ENCODE results near the gene PLEKHH1. TPM values are rescaled to one million over a fixed set of nuclear protein-coding genes. Genes with fewer than 3 reads are reported as not detected.
"Not testable (repeated sequence)": the region's sequence is repeated elsewhere in the genome, so short reads cannot be mapped to it uniquely, and the experiment has no call there.

PLEKHH1 gene
- total RNA-seq, 1 donor from 2014 or later, result 40.0 TPM

DNA sequence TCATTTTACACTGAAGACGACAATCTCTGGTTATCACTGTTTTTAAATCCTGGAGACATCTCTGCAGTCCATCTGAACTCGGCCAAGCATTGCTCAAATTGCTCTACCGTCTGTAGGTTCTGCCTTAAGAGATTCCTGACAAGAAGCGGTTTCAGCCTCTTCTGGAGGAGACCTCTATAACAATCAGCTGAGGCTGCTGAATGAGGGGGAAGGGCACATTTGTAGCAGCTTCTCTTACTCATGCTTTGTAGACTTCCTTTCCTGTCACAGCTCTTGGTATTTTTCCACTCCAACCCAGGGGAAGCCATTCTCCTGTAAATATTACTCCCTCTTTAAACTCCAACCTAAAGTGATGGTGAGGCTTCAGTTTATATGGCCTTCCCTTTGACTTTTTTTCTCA, 89.6 kb downstream of the PLEKHH1 start:
- Mint-ChIP-seq H3K36me3 (ENCODE audit: low read depth) (peaks cover 8% of the 10 kb centered on the region), H3K27ac (ENCODE audit: unreplicated experiment) (no peak overlapping the region), H3K4me3 (peak overlapping the region; percentile 75), H3K27me3 (ENCODE audit: low read depth) (peaks cover 5% of the 10 kb centered on the region), H3K9me3 (peaks cover 2% of the 10 kb centered on the region), H3K4me1 (peaks cover 39% of the 10 kb centered on the region)
- DNase-seq (ENCODE audit: low read depth, low spot score), result no peak
- TF ChIP-seq, protein P1, sequence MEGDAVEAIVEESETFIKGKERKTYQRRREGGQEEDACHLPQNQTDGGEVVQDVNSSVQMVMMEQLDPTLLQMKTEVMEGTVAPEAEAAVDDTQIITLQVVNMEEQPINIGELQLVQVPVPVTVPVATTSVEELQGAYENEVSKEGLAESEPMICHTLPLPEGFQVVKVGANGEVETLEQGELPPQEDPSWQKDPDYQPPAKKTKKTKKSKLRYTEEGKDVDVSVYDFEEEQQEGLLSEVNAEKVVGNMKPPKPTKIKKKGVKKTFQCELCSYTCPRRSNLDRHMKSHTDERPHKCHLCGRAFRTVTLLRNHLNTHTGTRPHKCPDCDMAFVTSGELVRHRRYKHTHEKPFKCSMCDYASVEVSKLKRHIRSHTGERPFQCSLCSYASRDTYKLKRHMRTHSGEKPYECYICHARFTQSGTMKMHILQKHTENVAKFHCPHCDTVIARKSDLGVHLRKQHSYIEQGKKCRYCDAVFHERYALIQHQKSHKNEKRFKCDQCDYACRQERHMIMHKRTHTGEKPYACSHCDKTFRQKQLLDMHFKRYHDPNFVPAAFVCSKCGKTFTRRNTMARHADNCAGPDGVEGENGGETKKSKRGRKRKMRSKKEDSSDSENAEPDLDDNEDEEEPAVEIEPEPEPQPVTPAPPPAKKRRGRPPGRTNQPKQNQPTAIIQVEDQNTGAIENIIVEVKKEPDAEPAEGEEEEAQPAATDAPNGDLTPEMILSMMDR (conservative IDR thresholded peaks at IDR 0.05), result no peak

DNA sequence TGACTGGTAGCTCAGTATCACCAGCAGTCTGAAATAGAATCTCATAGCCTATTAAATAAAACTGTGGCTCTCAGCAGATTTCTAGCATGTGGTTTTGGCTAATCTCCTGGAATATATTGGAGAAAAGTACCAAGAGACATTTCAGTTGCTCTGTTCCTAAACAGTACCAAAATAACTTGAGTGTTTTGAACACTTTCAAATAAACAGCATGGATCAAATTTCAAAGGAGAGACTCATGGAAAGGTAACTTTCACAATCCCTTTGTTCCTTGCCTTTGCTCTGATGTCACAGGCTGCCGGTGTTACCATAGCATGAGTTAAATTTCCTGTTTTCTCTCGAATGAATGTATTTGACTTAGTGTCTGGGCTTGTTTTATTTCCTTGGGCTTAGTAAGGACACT, 90.0 kb downstream of the PLEKHH1 start:
- H3K4me3 Mint-ChIP-seq, result peak overlapping the region; percentile 75

DNA sequence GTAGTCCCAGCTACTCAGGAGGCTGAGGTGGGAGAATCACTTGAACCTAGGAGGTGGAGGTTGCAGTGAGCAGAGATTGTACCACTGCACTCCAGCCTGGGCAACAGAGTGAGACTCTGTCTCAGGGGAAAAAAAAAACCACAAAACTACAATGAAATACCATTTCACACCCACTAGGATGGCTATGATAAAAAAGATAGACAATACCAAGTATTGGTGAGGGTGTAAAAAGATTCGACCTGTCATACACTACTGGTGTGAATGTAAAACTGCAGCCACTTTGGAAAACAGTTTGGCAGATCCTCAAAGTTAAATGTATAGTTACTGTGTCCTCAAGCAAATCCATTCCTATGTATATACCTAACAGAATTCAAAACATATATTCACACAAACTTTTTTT, 93.0 kb downstream of the PLEKHH1 start:
- DNase-seq (ENCODE audit: low read depth, low spot score); H3K27ac Mint-ChIP-seq (ENCODE audit: unreplicated experiment); H3K9me3 Mint-ChIP-seq; H3K27me3 Mint-ChIP-seq (ENCODE audit: low read depth); H3K4me3 Mint-ChIP-seq: not testable (repeated sequence)
- Mint-ChIP-seq H3K36me3 (ENCODE audit: low read depth) (peaks cover 12% of the 10 kb centered on the region), H3K4me1 (peaks cover 14% of the 10 kb centered on the region)

More for the DNA sequence above, 90.0 kb downstream of the PLEKHH1 start:
- Mint-ChIP-seq H3K36me3 (ENCODE audit: low read depth) (peaks cover 8% of the 10 kb centered on the region), H3K27ac (ENCODE audit: unreplicated experiment) (no peak overlapping the region), H3K4me1 (peaks cover 39% of the 10 kb centered on the region), H3K9me3 (peaks cover 2% of the 10 kb centered on the region), H3K27me3 (ENCODE audit: low read depth) (peaks cover 5% of the 10 kb centered on the region)
- DNase-seq (ENCODE audit: low read depth, low spot score), result no peak
- TF ChIP-seq, protein P1 (conservative IDR thresholded peaks at IDR 0.05), result no peak

DNA sequence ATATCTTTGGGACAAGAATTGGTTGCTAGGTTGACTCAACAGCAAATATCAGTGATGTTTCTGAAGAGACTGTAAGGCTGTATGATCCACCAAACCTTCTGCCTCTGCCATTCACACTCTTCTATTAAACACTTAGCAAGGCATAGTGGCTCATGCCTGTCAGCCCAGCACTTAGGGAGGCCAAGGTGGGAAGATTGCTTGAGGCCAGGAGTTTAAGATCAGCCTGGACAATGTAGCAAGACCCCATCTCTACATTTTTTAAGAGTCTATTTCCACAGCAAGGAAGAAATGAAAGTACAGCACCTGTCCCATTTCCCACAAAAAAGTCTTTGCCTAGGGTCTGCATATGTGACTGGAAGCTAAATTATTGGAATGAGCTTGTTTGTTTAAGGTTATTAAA, 94.4 kb downstream of the PLEKHH1 start:
- Mint-ChIP-seq H3K4me1 (peaks cover 8% of the 10 kb centered on the region), H3K9me3 (peaks cover 2% of the 10 kb centered on the region), H3K36me3 (ENCODE audit: low read depth) (peaks cover 17% of the 10 kb centered on the region), H3K27ac (ENCODE audit: unreplicated experiment) (no peak overlapping the region), H3K27me3 (ENCODE audit: low read depth) (no peaks in the 10 kb centered on the region), H3K4me3 (no peak overlapping the region)
- TF ChIP-seq, protein P1 (conservative IDR thresholded peaks at IDR 0.05), result no peak
- no peak for DNase-seq (ENCODE audit: low read depth, low spot score)

DNA sequence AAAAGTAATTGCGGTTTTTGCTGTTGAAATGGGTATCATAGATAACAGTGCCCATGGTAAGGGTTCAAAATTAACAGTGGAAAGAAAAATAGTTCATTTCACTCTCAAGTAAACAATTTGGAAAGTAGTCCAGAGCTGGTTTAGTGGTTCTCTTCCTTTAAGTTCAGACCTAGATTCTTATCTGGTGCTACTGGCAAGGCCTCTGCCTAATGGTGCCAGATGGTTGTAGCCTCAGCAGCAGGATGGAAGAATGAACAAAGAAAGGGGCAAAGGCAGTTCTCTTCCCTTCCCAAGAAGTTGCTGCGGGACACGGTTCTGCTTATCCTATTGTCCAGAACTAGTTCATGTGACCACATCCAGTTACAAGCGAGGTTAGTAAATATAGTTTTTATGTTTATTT, 97.1 kb downstream of the PLEKHH1 start:
- TF ChIP-seq, protein P1 (conservative IDR thresholded peaks at IDR 0.05), result no peak
- Mint-ChIP-seq H3K27me3 (ENCODE audit: low read depth) (no peaks in the 10 kb centered on the region), H3K36me3 (ENCODE audit: low read depth) (peaks cover 9% of the 10 kb centered on the region), H3K4me1 (no peaks in the 10 kb centered on the region), H3K9me3 (no peaks in the 10 kb centered on the region), H3K4me3 (no peak overlapping the region), H3K27ac (ENCODE audit: unreplicated experiment) (no peak overlapping the region)
- DNase-seq (ENCODE audit: low read depth, low spot score), result no peak

DNA sequence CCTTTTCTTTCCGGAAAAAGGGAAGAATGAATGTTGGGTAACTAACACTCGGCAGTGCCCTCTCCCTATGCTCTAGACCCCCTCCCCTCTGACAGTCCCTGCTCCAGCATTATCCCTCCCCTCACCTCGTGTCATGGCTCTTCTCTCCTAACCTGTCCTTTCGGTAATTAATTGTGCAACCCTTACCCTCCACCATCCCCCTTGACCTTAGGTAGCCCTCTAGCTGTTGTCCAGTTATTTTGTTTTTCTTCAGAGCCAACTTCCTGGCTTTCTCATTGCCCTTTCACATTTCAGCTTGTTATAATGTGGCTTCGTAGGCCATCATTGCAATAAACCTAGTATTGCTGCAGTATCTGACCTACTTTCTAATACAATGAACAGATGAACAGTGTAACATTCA, 97.8 kb downstream of the PLEKHH1 start:
- peaks cover 9% of the 10 kb centered on the region for H3K36me3 Mint-ChIP-seq (ENCODE audit: low read depth)
- H3K4me3 Mint-ChIP-seq, result no peak overlapping the region
- DNase-seq (ENCODE audit: low read depth, low spot score), result no peak
- no peaks in the 10 kb centered on the region for H3K27me3 Mint-ChIP-seq (ENCODE audit: low read depth)
- H3K9me3 Mint-ChIP-seq, result no peaks in the 10 kb centered on the region
- H3K4me1 Mint-ChIP-seq, result no peaks in the 10 kb centered on the region
- TF ChIP-seq, protein P1 (conservative IDR thresholded peaks at IDR 0.05), result no peak
- H3K27ac Mint-ChIP-seq (ENCODE audit: unreplicated experiment), result no peak overlapping the region
